ENCODE results near the gene SSH2.
"Not testable (repeated sequence)": the region's sequence is repeated elsewhere in the genome, so short reads cannot be mapped to it uniquely, and the experiment has no call there.

The SSH2 gene

GRCh38 chr17:29835435-29836351 is 94.3 kb downstream of the SSH2 start:
- DNase-seq, result no peak

- no peak for DNase-seq
Observed at GRCh38 chr17:29833801-29834200, 96.2 kb downstream of the SSH2 start.

GRCh38 chr17:29828676-29829284 is 101.2 kb downstream of the SSH2 start:
- DNase-seq, result no peak

DNA sequence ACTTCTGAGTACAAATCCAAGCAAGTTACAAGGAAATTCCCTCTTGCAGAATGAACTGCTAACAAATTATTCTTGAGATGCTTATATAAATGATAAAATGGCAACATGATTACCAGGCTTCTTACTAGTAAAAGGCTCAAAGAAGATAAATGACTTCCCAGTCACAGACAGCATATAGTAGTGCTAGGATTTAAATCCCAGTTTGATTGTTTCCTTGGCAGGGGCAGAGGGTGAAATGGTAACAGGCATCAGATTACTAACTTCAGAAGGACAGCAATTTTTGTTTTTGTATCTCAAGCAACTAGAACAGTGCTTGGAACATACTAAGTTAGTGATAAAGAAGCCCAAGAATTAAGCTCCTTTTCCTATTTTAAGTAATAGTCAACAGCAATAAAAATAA is 102.8 kb downstream of the SSH2 start:
- DNase-seq, result no peak

GRCh38 chr17:29826114-29826692 is 103.8 kb downstream of the SSH2 start:
- DNase-seq, result no peak

DNA sequence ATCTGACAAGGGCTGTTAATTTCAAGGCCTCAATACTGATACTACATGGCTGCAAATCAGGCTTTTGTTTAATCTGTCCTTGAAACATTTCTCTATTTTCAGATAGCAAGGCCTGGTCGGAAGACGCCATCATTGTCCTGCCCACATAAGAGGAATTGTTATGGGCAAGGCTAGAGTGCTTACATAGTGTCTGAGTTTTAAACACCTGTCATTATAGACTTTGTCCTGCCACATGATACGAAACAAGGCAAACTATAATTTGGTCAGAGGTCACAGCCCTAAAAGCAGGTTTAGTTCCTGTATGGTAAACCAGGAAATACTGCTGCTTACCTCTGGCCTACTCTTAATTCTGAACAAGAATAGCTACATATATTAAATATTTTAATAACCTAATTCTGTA is 104.4 kb downstream of the SSH2 start:
- no peak for DNase-seq

- no peak for DNase-seq
Observed at GRCh38 chr17:29821897-29822296, 108.1 kb downstream of the SSH2 start.

DNA sequence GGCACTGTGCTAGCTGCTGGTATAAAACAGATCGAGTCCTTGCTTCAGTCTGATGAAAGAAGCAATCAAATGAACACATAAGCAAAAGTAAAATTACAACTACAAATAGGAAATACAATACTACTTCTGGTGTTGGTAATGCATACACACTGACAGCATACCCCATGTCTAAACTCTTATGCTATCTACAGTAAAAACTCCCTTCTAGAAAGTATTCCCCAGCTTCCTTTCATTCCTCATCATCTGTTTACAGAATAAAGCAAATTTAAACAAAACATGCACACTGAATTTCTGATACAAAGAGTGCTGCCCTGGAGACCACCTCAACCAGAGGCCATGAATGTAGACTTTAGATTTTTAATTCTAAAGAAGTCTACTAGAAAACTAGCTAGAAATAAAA is 109.6 kb downstream of the SSH2 start:
- DNase-seq, result no peak

GRCh38 chr17:29807520-29808361 is 122.3 kb downstream of the SSH2 start:
- peak; percentile 54 for DNase-seq

DNA sequence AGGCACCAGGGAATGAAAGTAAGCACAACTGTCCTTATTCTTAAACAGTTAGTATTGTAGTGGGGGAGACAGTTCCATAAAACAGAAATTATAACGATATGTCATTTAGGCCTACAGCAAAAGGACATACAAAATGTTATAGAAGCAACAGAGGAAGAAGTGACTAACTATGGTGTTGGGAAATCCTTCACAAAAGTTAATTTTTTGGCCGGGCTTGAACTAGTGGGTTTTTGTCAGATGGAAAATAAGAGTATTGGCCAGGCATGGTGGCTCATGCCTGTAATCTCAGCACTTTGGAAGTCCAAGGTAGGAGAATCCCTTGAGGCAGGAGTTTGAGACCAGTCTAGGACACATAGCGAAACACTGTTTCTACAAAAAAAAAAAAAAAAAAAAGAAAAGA is 127.8 kb downstream of the SSH2 start:
- DNase-seq, result no peak

DNA sequence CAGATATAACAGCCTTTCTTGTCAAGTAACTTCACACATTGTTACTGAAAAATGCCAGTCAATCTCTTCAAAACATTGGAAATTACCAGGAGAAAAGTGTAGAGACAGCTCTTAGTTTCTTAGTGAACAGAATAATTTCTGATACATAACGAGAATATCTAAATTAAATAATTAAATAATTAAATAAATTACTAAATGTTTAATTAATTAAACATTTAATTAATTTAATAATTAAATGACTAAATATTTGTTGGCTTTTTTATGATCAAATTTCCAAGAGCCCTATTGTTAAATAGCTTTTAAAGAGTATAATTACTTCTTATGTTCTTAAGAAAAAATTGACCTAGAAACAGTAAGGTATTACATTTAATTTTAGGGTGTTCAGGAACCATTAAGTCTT is 129.6 kb downstream of the SSH2 start:
- DNase-seq, result no peak

- DNase-seq, result no peak
Observed at GRCh38 chr17:29796652-29797051, 133.4 kb downstream of the SSH2 start.

DNA sequence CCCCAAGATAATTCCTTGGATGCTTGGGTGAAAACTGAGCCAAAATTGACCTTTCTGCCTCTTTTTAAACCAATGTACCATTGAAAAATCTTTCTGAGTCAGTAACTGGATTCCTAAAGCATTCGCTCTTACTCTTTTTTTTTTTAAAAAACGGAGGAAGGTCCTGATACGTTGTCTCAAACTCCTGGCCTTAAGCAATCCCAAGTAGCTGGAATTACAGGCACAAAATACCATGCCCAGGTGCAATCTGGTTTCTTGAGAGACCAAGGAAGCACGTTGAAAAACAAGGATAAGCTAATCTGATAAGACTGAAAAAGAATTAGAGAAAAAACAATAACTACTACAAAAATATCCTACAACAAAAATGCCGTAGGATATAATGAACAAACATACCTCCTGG is 136.5 kb downstream of the SSH2 start:
- no peak for DNase-seq

DNA sequence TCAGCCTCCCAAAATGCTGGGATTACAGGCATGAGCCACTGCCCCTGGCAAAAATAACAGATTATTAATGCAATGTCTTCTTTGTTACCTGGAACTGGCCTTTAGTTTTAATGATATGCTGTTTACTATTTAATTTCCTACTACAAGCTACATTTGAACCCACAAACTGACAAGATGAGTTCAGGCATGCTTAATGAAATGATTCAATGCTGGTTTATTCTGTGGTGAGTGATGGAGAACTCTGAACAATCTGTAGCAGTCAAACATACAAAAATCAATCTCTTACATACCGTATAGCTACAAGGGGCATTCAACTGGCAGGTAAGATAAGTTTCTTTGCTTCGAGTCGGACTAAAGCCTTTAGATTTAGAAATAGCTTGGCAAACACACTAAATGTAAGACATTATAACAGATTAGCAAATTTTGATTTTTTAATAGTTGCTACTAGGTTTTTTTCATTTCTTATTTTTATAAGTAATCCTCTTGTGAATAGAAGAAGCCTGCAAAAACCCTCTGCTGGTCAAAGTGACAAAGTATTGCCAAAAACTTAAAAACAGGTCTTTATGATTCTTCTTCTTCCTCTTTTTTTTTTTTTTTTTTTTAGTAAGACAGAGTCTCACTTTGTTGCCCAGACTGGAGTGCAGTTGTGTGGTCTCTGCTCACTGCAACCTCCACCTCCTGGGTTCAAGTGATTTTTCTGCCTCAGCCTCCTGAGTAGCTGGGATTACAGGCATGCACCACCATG is 138.5 kb downstream of the SSH2 start:
- DNase-seq, result no peak

DNA sequence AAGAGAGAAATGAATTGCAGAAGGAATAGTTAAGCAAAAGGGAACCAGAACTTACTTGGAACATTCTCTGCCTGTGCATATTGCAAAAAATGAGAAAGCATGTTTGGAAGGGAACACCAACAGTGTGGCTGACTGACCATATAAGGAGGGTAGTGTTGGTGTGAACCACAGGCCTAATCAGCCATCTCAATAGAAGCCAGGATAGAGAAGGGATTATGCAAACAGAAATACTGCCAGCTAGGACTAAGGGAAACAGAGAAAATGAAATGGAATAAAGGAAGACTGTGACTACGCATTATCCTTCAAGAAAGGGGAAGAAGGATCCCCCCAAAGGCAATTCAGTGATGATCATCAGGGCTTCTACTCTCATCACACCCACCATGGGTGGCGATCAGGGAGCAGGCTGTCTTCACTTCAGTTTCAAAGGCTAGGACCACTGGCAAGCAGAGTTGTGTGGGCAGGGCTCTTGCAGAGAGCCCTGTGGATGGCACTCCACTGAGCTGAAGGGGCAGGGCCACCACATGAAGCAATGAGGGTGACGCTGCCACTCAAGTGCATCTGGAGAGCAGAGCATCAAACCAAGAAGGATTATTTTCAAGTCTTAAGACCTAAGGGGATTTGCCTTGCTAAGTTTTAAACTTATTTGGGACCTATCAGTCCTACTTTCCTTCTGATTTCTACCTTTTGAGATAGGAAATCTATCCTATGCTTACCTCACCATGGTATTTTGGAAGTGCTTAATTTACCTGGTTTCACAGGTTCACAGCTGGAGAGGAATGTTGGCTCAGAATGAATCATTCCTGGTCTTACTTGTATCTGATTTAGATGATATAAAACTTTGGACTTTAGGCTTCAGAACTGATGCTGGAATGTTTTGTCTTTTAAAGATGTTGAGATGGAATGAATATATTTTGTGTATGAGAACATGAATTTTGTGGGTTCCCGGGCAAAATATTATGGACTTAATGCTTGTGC is 140.5 kb downstream of the SSH2 start:
- no peak for DNase-seq

DNA sequence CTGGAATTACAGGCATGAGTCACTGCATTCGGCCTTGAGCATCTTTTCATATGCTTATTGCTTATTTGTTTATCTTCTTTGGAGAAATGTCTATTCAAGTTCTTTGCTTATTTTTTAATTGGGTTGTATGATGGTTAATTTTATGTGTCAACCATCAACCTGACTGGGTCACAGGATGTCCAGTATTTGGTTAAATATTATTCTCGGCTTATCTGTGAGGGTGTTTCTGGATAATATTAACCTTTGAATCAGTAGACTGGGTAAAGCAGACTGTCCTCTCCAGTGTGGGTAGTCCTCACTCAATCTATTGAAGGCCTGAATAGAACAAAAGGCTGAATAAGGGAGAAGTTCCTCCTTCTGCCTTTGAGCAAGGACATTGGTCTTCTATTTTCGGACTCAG is 142.0 kb downstream of the SSH2 start:
- no peak for DNase-seq

GRCh38 chr17:29782917-29783316 is 147.1 kb downstream of the SSH2 start:
- DNase-seq, result no peak

- DNase-seq, result not testable (repeated sequence)
Observed at GRCh38 chr17:29779812-29780190, 150.2 kb downstream of the SSH2 start.

- peak; percentile 28 for DNase-seq
Observed at GRCh38 chr17:29778956-29779811, 150.8 kb downstream of the SSH2 start.

DNA sequence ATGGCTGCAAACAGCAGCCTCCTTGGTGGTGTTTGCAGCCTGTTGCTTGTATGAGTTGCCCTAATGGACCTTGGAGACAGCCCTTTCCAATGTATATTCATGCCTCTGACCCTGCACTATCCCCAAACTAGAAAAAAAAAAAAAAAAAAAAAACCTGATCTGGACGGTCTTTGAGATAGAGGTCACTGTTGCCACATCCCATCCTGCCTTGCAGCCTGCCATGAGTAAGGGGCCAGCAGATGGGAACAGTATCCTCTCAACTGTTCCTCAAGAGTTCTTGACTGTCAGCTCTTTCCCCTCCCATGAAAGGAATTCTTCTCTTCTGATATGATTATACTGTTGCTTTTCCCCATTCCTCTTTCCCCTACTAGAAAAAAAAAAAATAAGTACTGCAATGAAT is 152.4 kb downstream of the SSH2 start:
- no peak for DNase-seq
